ENCODE results near the gene TBX4.

TBX4 gene

GRCh38 chr17:61452301-61453290 is at the start of gene TBX4:
TSS of gene TBX4 (plus strand) at chr17:61452422. CDS start at chr17:61456491, 4,069 bp downstream.
- DNase-seq (ENCODE audit: low read depth in 2 of 2): no peak

GRCh38 chr17:61402978-61403800 is 49.0 kb upstream of the TBX4 start:
- no peak for DNase-seq (ENCODE audit: low read depth in 2 of 2)

- DNase-seq (ENCODE audit: low read depth in 2 of 2): no peak
Measured at GRCh38 chr17:61403801-61404662, 48.2 kb upstream of the TBX4 start.

GRCh38 chr17:61404663-61404912 is 47.6 kb upstream of the TBX4 start:
- DNase-seq (ENCODE audit: low read depth in 2 of 2): no peak

- DNase-seq (ENCODE audit: low read depth in 2 of 2): no peak
Measured at GRCh38 chr17:61404913-61405685, 47.1 kb upstream of the TBX4 start.

DNA sequence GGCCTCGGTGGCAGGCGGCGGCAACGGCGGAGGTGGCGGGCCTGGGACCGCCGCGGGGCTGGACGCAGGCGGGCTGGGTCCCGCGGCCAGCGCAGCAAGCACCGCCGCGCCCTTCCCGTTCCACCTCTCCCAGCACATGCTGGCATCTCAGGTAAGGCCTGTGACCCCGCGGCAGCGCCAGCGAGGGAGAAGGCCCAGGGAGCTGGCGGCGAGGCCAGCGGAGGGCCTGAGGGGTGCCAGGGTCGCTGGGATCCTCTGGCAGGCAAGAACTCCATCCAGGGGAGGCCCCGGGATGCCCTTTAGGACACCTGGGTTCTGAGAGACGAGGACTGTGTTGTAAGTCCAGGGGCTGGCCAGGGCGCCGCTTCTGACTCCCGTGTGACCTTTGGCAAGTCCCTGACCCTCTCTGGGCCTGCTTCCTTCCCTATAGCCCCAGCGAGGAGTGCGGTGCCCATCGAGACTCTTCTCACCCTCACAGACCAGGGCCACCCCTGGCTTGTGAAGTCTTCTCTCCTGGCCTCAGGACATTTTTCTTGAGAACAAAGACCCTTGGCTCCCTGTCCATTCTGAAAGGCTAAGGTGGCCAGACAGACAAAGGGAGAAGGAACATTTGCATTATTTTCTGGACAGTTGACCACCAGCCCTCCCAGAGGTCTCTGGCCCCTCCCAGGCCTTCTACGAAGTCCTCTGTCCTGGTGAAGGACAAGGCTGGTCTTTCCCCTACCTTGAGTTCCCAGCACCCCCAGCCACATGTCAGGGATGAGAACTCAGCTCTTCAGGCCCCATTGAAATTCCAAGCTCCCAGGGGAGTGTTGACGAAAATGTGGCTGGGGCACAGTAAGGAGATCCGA is 46.3 kb upstream of the TBX4 start:
- DNase-seq (ENCODE audit: low read depth in 2 of 2): no peak

DNA sequence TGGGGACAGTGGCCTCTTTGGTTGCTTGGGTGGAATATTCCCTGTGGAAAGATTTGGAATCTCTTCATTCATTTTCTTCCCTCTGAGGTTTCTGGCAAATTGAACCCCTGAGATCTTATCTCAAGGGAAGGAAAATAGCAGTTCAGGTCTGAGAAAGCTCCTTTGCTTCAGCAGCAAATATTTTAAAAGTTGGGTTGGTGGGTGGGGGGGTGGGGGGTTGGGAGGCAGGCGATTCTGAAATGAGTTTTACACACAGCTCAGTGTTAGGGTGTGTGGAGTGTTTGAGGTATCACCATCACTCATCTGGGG is 45.7 kb upstream of the TBX4 start:
- no peak for DNase-seq (ENCODE audit: low read depth in 2 of 2)

DNA sequence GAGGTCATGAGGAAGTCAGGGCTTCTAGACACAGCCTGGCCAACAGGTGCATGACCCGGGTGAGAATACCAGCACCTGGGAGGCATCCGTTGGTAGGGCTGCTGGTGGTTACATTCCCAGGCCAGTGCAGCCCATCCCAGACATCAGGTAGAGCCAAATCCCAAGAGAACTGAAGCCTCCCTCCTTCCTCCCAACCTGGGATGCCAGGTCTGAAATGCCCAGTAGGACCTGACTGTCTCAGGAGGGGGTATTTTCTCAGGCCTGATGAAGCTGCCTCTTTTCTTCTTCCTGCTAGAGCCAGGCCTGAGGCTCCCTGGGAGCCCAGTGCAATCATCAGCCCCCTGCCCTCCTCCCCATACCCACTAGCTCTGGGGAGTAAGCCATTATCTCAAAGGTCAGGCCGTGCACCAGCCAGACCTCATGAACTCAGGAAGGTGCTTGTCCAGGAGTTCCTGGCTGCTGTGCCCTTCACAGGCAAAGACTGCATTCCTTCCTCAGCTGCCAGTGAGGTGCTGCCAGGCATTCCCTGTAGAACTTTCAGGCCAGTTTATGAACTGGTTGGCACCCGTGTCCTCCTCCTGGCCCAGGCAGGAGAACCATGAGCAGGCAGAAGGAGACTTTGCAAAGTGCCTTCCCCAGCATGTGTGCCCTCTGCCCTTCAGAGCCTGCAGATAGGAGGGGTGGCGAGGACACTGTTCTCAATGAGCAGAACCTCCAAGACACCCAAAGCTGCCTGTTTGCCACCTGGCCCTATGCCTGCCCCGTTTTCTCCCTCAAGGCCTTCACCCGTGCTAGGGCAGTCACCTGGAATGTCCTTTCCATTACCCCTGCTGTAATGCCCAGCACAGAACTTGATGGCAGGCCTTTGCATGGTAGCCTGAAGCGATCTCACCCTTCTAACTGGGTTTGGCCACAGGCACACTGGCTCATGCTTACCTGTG is 45.0 kb upstream of the TBX4 start:
- DNase-seq (ENCODE audit: low read depth in 2 of 2): no peak

DNA sequence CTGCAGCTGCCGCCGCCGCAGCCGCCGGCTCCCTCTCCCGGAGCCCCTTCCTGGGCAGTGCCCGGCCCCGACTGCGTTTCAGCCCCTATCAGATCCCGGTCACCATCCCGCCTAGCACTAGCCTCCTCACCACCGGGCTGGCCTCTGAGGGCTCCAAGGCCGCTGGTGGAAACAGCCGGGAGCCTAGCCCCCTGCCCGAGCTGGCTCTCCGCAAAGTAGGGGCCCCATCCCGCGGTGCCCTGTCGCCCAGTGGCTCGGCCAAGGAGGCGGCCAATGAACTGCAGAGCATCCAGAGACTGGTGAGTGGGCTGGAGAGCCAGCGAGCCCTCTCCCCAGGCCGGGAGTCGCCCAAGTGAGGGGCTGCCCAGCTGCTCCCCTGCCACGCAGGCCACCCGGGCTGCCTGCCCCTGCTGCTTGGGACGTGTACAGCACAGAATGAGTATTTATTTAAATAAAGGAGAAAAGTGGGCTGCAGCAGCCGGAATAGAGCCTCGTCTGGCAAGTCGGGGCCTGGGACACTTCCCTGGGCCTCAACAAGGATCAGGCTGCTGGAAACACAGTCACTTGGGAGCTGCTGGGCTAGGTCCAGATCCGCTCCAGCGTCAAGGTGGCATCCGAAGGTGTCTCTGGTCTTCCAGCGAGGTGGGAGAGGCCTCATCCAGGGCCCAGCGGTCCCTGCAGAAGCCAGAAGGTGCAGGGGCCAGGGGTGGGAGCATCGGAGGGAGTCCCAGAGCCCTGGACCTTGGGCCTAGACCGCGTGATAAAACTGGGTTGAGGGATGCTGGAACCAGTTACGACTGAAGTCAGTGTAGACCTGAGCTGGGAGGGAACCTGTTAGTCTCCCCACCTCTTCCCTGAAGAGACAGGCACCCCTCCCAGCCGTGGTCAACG is 43.8 kb upstream of the TBX4 start:
- DNase-seq (ENCODE audit: low read depth in 2 of 2): no peak

GRCh38 chr17:61409301-61410112 is 42.7 kb upstream of the TBX4 start:
- no peak for DNase-seq (ENCODE audit: low read depth in 2 of 2)

- DNase-seq (ENCODE audit: low read depth in 2 of 2): peak; percentile 28 to 43
Measured at GRCh38 chr17:61410141-61411010, 41.8 kb upstream of the TBX4 start.

DNA sequence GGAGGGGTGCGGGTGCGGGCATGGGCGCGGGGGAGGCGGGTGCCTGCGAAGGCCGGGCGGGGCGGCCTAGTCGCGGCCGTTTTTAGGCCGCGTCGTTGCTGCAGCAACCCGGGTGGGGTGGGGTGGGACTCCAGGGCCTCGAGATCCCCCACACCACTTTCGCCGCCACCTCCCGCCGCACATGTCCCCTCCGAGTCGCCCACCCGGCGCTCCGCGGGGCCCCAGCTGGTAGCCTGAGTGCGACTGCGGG is 41.3 kb upstream of the TBX4 start:
- DNase-seq (ENCODE audit: low read depth in 2 of 2): no peak

DNA sequence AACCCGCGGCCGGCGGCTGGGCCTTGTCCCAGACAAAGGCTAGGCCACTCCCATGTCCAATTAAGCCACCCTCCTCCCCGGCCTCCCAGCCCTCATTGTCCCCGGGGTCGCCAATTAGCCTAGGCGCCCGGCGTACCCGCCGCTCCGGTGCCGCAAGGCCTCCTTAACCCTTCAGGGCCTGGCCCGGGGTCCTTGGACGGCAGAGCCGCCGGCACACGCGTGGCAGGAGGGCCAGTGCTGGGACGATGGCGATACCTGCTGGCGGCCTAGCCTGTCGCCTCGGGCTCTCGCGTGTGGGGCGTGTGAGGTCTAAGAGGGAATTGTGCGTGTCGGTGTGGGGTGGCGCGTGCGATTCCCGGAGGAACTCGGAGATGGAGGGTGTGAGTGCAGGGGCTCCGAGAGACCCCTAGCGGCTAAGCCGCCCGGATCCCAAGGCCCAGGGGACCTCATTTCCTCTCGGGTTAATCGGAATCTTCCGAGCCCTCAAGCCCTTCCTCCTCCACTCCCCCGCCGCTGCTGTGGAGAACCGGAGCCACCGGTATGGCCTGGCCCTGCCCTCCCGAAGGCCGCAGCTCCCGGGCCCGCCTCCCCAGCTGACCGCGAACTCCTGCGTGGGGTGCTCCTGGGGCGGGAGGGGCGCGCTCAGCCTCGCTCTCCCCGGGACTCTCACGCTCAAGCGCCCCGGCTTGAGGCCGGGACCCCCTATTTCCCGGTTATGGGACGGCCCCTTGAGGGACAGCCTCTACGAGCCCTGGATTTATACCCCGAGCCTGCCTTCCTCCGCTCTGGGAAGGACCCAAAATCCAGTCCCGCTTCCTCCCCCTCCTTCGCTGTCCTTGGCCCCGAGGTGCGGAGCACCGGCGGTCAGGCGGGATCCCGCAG is 40.7 kb upstream of the TBX4 start:
- DNase-seq (ENCODE audit: low read depth in 2 of 2): no peak

DNA sequence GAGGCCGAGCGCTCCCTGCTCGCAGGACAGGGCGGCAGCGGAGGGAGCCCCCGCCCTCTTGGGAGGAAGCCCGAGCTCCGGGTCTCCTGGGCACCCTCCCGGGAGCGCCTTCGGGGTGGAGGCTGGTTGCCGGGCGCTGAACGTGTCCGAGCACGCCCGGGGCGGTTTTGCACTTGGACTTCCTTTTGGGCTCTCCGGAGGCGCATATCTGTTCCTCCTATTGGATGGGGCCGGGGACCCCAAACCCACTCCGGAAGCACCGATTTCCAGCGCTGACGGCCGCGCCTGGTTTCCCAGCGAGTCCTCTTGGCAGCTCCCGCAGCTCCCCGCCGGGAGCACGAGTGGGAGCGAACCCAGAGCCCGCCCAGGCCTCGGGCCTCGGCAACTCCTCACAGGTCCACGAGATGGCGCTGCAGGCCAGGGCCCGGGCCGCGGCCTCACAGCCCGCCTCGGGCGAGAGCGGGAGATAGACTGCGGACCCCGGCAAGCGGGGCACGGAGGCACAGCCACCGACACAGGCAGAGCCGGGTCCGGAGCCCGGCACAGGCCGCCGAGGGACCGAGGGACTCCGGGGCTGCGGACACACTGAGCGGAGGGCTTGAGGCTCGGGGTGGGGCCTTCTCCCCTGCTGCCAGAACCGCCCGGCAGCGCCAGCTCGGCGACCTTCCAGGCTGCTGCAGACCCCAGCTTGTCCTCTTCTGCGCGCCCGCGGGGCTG is 39.9 kb upstream of the TBX4 start:
- peak; percentile 43 to 54 for DNase-seq (ENCODE audit: low read depth in 2 of 2)

All from stimulated activated CD8-positive, alpha-beta memory T cell treated with anti-CD3 and anti-CD28 coated beads, Interleukin-15, amount 100 ng/mL, for 4 hours (primary cell).